NOMO-1 (cell line): ENCODE data around the gene CD82.

Experiments
- DNase-seq, 2 experiments: peaks; one replicate each; lab custom pipeline; 2025; ENCODE audit not compliant: unreplicated experiment in 2 of 2; lab: John Stamatoyannopoulos, UW

CD82 gene

GRCh38 chr11:44574610-44575287, 9.3 kb downstream of the CD82 start:
- no peak for DNase-seq

- DNase-seq = no peak
Measured at GRCh38 chr11:44575288-44575672, 9.8 kb downstream of the CD82 start.

- DNase-seq = no peak
Measured at GRCh38 chr11:44575962-44576361, 10.5 kb downstream of the CD82 start.

- DNase-seq = no peak
Measured at GRCh38 chr11:44576656-44577055, 11.2 kb downstream of the CD82 start.

- no peak for DNase-seq
Measured at GRCh38 chr11:44577231-44577830, 11.9 kb downstream of the CD82 start.

- no peak for DNase-seq
Measured at GRCh38 chr11:44578279-44578678, 12.8 kb downstream of the CD82 start.

GRCh38 chr11:44579302-44579761, 13.9 kb downstream of the CD82 start:
- DNase-seq = no peak

- no peak for DNase-seq
Measured at GRCh38 chr11:44580701-44581100, 15.2 kb downstream of the CD82 start.

GRCh38 chr11:44581246-44581645, 15.8 kb downstream of the CD82 start:
- no peak for DNase-seq

GRCh38 chr11:44582641-44583352, 17.3 kb downstream of the CD82 start:
- no peak for DNase-seq

- DNase-seq = no peak
Measured at GRCh38 chr11:44583353-44583669, 17.8 kb downstream of the CD82 start.

- no peak for DNase-seq
Measured at GRCh38 chr11:44585421-44585820, 20.0 kb downstream of the CD82 start.

- DNase-seq = no peak
Measured at GRCh38 chr11:44589301-44589700, 23.8 kb downstream of the CD82 start.

GRCh38 chr11:44590769-44591168, 25.3 kb downstream of the CD82 start:
- no peak for DNase-seq

- DNase-seq = no peak
Measured at GRCh38 chr11:44591557-44591956, 26.1 kb downstream of the CD82 start.

- DNase-seq = peak; percentile 40 to 49
Measured at GRCh38 chr11:44592125-44592940, 26.9 kb downstream of the CD82 start.

GRCh38 chr11:44593251-44593650, 27.8 kb downstream of the CD82 start:
- DNase-seq = no peak

- no peak for DNase-seq
Measured at GRCh38 chr11:44595006-44595405, 29.5 kb downstream of the CD82 start.

GRCh38 chr11:44595964-44596381, 30.5 kb downstream of the CD82 start:
- no peak for DNase-seq

GRCh38 chr11:44596525-44597276, 31.2 kb downstream of the CD82 start:
- DNase-seq = no peak
